8988T (cell line): ENCODE data around the gene HDAC10.
"Not testable (repeated sequence)": the region's sequence is repeated elsewhere in the genome, so short reads cannot be mapped to it uniquely, and the experiment has no call there.

Experiments used
- DNase-seq: peaks from one replicate; pipeline ENCODE4 v3.0.0; 2011

Gene HDAC10

GRCh38 chr22:50213263-50213662 lies 37.8 kb downstream of the HDAC10 start:
- DNase-seq: no peak

GRCh38 chr22:50211147-50211546 lies 39.9 kb downstream of the HDAC10 start:
- no peak for DNase-seq

GRCh38 chr22:50210378-50211139 lies 40.5 kb downstream of the HDAC10 start:
- no peak for DNase-seq

- DNase-seq: no peak
Measured at GRCh38 chr22:50209893-50210292, 41.2 kb downstream of the HDAC10 start.

GRCh38 chr22:50208939-50209892 lies 41.8 kb downstream of the HDAC10 start:
- no peak for DNase-seq

GRCh38 chr22:50208430-50208938 lies 42.6 kb downstream of the HDAC10 start:
- DNase-seq: no peak

- no peak for DNase-seq
Measured at GRCh38 chr22:50207383-50208140, 43.5 kb downstream of the HDAC10 start.

GRCh38 chr22:50206599-50206998 lies 44.5 kb downstream of the HDAC10 start:
- peak; percentile 87 for DNase-seq

GRCh38 chr22:50205781-50206569 lies 45.1 kb downstream of the HDAC10 start:
- DNase-seq: no peak

- DNase-seq: not testable (repeated sequence)
Measured at GRCh38 chr22:50204998-50205397, 46.1 kb downstream of the HDAC10 start.

- DNase-seq: no peak
Measured at GRCh38 chr22:50204571-50204970, 46.5 kb downstream of the HDAC10 start.

- no peak for DNase-seq
Measured at GRCh38 chr22:50203288-50203687, 47.8 kb downstream of the HDAC10 start.

GRCh38 chr22:50202130-50202666 lies 48.9 kb downstream of the HDAC10 start:
- DNase-seq: no peak

- DNase-seq: no peak
Measured at GRCh38 chr22:50201191-50202129, 49.6 kb downstream of the HDAC10 start.

- DNase-seq: peak; percentile 96
Measured at GRCh38 chr22:50200461-50201190, 50.4 kb downstream of the HDAC10 start, which contains the start of gene SELENOO. Gene SELENOO, plus strand, starts transcription at chr22:50201011. Its CDS starts 26 bp downstream, at chr22:50201037.

GRCh38 chr22:50199829-50200460 lies 51.1 kb downstream of the HDAC10 start:
- no peak for DNase-seq

GRCh38 chr22:50199251-50199721 lies 51.8 kb downstream of the HDAC10 start:
- no peak for DNase-seq

GRCh38 chr22:50198624-50199017 lies 52.4 kb downstream of the HDAC10 start:
- no peak for DNase-seq
